ENCODE results near the gene MYO7B. TPM values are rescaled to one million over a fixed set of nuclear protein-coding genes. Genes with fewer than 3 reads are reported as not detected.
A peak's percentile ranks its signal among the peaks of the same experiment; 100 is the strongest.
"Not testable (repeated sequence)": the region's sequence is repeated elsewhere in the genome, so short reads cannot be mapped to it uniquely, and the experiment has no call there.

Gene MYO7B
- total and polyA plus RNA-seq, 7 experiments from 2014 or later = 0.29 to 5.9 (median 1.3) TPM; not detected in 4

DNA sequence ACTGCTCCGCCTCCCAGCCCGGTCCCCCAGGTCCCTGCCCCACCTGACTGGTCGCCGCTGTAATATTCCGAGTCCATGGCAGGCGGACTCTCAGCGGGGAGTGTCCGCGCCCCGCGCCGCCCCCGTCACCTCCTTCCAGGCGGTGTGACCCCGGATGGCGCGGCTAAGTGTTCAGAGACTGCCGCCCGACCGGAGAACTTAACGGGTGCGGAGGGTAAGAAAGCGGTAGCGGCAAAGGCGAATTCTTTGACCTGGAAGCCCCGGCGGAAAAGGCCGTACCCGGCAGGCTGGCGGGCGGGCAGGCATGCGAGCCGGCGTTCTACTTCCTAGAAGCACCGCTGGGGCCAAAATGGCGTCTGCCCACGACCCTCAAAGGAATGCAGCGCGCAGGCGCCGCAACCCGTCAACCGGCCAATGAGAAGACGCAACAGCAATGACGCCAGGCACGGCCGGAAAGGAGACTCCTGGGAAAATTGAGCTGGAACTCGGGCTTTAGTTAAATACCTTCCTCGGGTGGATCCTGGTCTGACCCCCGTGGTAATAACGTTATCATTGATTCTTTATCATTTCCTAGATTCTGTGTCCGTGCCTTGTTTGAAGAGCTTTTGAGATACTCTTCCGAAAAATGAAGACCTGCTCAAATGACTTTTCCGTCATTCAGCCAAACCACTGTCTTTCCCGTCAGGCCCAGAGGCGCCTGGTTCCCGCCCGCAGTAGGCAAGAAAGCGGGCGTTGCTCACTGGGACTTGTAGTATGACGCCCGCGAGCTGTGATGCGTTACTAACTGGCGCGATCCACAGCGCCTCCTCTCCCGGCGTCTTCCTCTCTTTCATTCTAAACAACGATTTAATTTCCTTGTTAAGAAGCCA, 9.1 kb upstream of the MYO7B start, which contains the start of gene IWS1:
TSS of gene IWS1 (minus strand) at position 358 of the 869 bp plus-strand sequence. CDS start at position 77, 281 bp downstream.
- POLR2A ChIA-PET = interaction anchor here (0.6 to 2.8 kb wide), 11 partner anchors 13 to 565 kb away, joined by 3 to 15 read pairs (median 4); partner anchors contain the start of gene SFT2D3
- H3K9me3 ChIP-seq (ENCODE audit: control insufficient read depth in 2 of 3, low read length in 3 of 3) = no peaks in the 10 kb centered on the region
- Mint-ChIP-seq H3K27ac (peak within 1 kb of the TSS; percentile 87 to 99 (median 99)), H3K27me3 (peaks cover 0 to 9% (median 0%) of the 10 kb centered on the region in 5 donors), H3K36me3 (peaks cover 0 to 16% (median 8%) of the 10 kb centered on the region in 5 donors), H3K9me3 (no peaks in the 10 kb centered on the region), H3K4me3 (peak within 1 kb of the TSS; percentile 81 to 99 (median 96)), H3K4me1 (peaks cover 14 to 49% (median 43%) of the 10 kb centered on the region in 7 donors)
- H3K27me3 ChIP-seq (ENCODE audit: control insufficient read depth in 2 of 2, insufficient read depth in 2 of 2, low read length in 2 of 2) = no peaks in the 10 kb centered on the region
- DNase-seq (peak; percentile 85 to 95 (median 92)), ATAC-seq (peak; percentile 94)
- H3K27ac ChIP-seq (ENCODE audit: low read depth, low read length) = peak within 1 kb of the TSS; percentile 82
- H3K36me3 ChIP-seq (ENCODE audit: control insufficient read depth in 2 of 3, insufficient read depth in 3 of 3, low read length in 3 of 3) = peaks cover 0 to 27% (median 0%) of the 10 kb centered on the region in 3 experiments
- peaks cover 6 to 9% of the 10 kb centered on the region in 2 donors for H3K4me1 ChIP-seq (ENCODE audit: control insufficient read depth in 2 of 2, insufficient read depth in 2 of 2, low read length in 2 of 2)
- CTCF ChIA-PET = interaction anchor here (0.8 kb wide), 1 partner anchor 65 kb away, joined by 3 read pairs; no protein-coding TSS in a partner anchor
- peak within 1 kb of the TSS; percentile 87 for H3K4me3 ChIP-seq (ENCODE audit: low read length)
- intact Hi-C loops (cut with micrococcal nuclease) = loop anchor here (1.0 to 10.0 kb wide), 25 partner anchors 37 to 869 kb away; partner anchors contain the start of genes AMMECR1L (in 2 of the 2), ERCC3 (in 2 of the 2), SFT2D3 (in 2 of the 2) and UGGT1 (in 2 of the 2)

DNA sequence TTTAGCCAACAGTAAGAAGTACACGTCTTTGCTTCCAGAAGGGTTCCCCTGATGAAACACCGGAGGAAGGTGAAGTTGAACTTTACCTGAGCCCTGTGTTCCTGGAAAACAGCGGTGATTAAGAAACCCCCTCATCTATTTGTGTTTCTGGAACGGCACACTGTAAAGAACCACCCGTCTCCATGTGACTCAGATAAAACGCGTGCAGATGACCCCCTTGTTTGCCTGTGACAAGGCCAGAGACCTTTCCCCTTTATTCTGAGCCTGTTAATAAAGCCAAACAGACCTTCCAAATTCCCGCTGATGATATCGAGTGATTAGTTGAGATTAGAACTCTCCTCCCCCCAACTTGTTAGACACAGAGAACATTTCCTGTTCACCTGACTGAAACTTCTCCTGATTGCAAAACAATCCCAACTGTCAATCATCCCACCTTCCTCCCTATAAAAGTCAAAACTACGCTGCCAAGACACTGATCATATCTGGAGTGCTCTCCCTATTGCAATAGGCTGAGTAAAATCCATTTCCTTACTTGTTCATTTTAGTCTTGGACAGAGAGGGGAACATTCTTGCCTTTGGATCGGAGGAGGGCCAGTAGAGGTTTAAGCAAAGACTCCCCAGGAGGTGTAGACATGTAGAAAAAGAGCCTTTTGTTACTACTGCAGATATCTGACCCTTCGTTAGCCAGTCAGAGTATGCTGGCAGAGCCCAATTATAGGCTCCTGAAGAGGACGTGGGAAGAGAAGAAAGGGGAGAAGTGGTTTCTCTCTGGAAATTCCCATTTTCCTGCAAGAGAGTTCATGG, 8.3 kb upstream of the MYO7B start:
- Mint-ChIP-seq H3K27me3 (peaks cover 0 to 9% (median 0%) of the 10 kb centered on the region in 5 donors), H3K9me3 (peaks cover 0 to 2% (median 0%) of the 10 kb centered on the region in 11 donors), H3K27ac (peak overlapping the region; percentile 87 to 99 (median 99)), H3K36me3 (peaks cover 0 to 13% (median 7%) of the 10 kb centered on the region in 5 donors), H3K4me3 (peak overlapping the region; percentile 81 to 99 (median 96)), H3K4me1 (peaks cover 14 to 43% (median 35%) of the 10 kb centered on the region in 7 donors)
- ATAC-seq (peak; percentile 12), DNase-seq (peak in 1 of 9 donors; percentile 20)
- peaks cover 0 to 22% (median 0%) of the 10 kb centered on the region in 3 experiments for H3K36me3 ChIP-seq (ENCODE audit: control insufficient read depth in 2 of 3, insufficient read depth in 3 of 3, low read length in 3 of 3)
- H3K27ac ChIP-seq (ENCODE audit: low read depth, low read length) = peak overlapping the region; percentile 82
- H3K4me1 ChIP-seq (ENCODE audit: control insufficient read depth in 2 of 2, insufficient read depth in 2 of 2, low read length in 2 of 2) = peaks cover 6 to 9% of the 10 kb centered on the region in 2 donors
- CTCF ChIA-PET = interaction anchor here (0.8 kb wide), 1 partner anchor 64 kb away, joined by 3 read pairs; no protein-coding TSS in a partner anchor
- intact Hi-C loops (cut with micrococcal nuclease) = loop anchor here (2.0 to 10.0 kb wide), 14 partner anchors 42 to 870 kb away; partner anchors contain the start of genes AMMECR1L (in 2 of the 2), ERCC3 (in 1 of the 2), GYPC (in 1 of the 2) and POLR2D (in 1 of the 2)
- H3K27me3 ChIP-seq (ENCODE audit: control insufficient read depth in 2 of 2, insufficient read depth in 2 of 2, low read length in 2 of 2) = no peaks in the 10 kb centered on the region
- POLR2A ChIA-PET = interaction anchor here (0.7 to 2.8 kb wide), 10 partner anchors 12 to 564 kb away, joined by 3 to 15 read pairs (median 5); partner anchors contain the start of gene SFT2D3
- peak overlapping the region; percentile 87 for H3K4me3 ChIP-seq (ENCODE audit: low read length)
- H3K9me3 ChIP-seq (ENCODE audit: control insufficient read depth in 2 of 3, low read length in 3 of 3) = no peaks in the 10 kb centered on the region

GRCh38 chr2:127528487-127528886, 7.0 kb upstream of the MYO7B start:
- intact Hi-C loops (cut with micrococcal nuclease) = loop anchor here (5.0 to 10.0 kb wide), 9 partner anchors 64 to 871 kb away; partner anchors contain the start of genes AMMECR1L (in 2 of the 2), GYPC (in 1 of the 2), POLR2D (in 1 of the 2) and UGGT1 (in 1 of the 2)
- Mint-ChIP-seq H3K4me1 (peaks cover 14 to 33% (median 25%) of the 10 kb centered on the region in 7 donors), H3K27me3 (peaks cover 0 to 11% (median 0%) of the 10 kb centered on the region in 5 donors), H3K4me3 (peak overlapping the region in 1 of 10 donors; percentile 99), H3K27ac (peak overlapping the region in 8 of 9 donors; percentile 88 to 99 (median 99)), H3K36me3 (peaks cover 0 to 8% (median 3%) of the 10 kb centered on the region in 5 donors), H3K9me3 (peaks cover 0 to 2% (median 0%) of the 10 kb centered on the region in 11 donors)
- Histone ChIP-seq H3K9me3 (ENCODE audit: control insufficient read depth in 2 of 3, low read length in 3 of 3) (no peaks in the 10 kb centered on the region), H3K27ac (ENCODE audit: low read depth, low read length) (no peak overlapping the region), H3K4me3 (ENCODE audit: low read length) (no peak overlapping the region), H3K27me3 (ENCODE audit: control insufficient read depth in 2 of 2, insufficient read depth in 2 of 2, low read length in 2 of 2) (peaks cover 0 to 3% of the 10 kb centered on the region in 2 donors), H3K4me1 (ENCODE audit: control insufficient read depth in 2 of 2, insufficient read depth in 2 of 2, low read length in 2 of 2) (peaks cover 6 to 9% of the 10 kb centered on the region in 2 donors), H3K36me3 (ENCODE audit: control insufficient read depth in 2 of 3, insufficient read depth in 3 of 3, low read length in 3 of 3) (peaks cover 0 to 10% (median 0%) of the 10 kb centered on the region in 3 experiments)
- ChIA-PET POLR2A (interaction anchor here (0.9 to 2.6 kb wide), 2 partner anchors 174 to 176 kb away, joined by 3 to 11 read pairs; partner anchors contain the start of gene SFT2D3), CTCF (no interaction called here)
- ATAC-seq (no peak), DNase-seq (peak in 1 of 9 donors; percentile 8)

DNA sequence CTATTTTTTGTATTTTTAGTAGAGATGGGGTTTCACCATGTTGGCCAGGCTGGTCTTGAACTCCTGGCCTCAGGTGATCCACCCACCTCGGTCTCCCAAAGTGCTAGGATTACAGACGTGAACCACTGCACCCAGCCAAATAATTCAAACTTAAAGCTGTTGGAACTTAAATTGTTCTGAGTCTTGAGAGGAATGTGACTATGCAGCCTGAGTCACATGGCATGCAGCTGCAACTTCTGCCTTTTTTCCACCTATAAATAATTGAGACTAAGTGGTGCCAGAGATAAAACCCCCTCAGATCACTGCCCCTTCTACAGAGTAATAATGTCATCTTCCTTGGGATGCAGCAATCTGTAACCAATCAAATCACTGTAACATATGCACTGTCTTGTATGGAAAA, 6.1 kb upstream of the MYO7B start:
- H3K27me3 ChIP-seq (ENCODE audit: control insufficient read depth in 2 of 2, insufficient read depth in 2 of 2, low read length in 2 of 2); H3K4me3 Mint-ChIP-seq; H3K4me1 ChIP-seq (ENCODE audit: control insufficient read depth in 2 of 2, insufficient read depth in 2 of 2, low read length in 2 of 2); H3K4me3 ChIP-seq (ENCODE audit: low read length); CTCF ChIA-PET; H3K36me3 ChIP-seq (ENCODE audit: control insufficient read depth in 2 of 3, insufficient read depth in 3 of 3, low read length in 3 of 3); DNase-seq; H3K36me3 Mint-ChIP-seq; H3K27ac ChIP-seq (ENCODE audit: low read depth, low read length); H3K9me3 Mint-ChIP-seq; ATAC-seq; H3K9me3 ChIP-seq (ENCODE audit: control insufficient read depth in 2 of 3, low read length in 3 of 3): not testable (repeated sequence)
- peaks cover 0 to 19% (median 0%) of the 10 kb centered on the region in 5 donors for H3K27me3 Mint-ChIP-seq
- peak overlapping the region in 1 of 9 donors; percentile 65 for H3K27ac Mint-ChIP-seq
- peaks cover 9 to 25% (median 18%) of the 10 kb centered on the region in 7 donors for H3K4me1 Mint-ChIP-seq
- POLR2A ChIA-PET = interaction anchor here (2.6 kb wide), 1 partner anchor 173 kb away, joined by 11 read pairs; the partner anchor contains the start of gene SFT2D3
- intact Hi-C loops (cut with micrococcal nuclease) = loop anchor here (5.0 to 10.0 kb wide), 9 partner anchors 63 to 872 kb away; partner anchors contain the start of genes AMMECR1L (in 2 of the 2), GYPC (in 1 of the 2), POLR2D (in 1 of the 2) and UGGT1 (in 1 of the 2)

DNA sequence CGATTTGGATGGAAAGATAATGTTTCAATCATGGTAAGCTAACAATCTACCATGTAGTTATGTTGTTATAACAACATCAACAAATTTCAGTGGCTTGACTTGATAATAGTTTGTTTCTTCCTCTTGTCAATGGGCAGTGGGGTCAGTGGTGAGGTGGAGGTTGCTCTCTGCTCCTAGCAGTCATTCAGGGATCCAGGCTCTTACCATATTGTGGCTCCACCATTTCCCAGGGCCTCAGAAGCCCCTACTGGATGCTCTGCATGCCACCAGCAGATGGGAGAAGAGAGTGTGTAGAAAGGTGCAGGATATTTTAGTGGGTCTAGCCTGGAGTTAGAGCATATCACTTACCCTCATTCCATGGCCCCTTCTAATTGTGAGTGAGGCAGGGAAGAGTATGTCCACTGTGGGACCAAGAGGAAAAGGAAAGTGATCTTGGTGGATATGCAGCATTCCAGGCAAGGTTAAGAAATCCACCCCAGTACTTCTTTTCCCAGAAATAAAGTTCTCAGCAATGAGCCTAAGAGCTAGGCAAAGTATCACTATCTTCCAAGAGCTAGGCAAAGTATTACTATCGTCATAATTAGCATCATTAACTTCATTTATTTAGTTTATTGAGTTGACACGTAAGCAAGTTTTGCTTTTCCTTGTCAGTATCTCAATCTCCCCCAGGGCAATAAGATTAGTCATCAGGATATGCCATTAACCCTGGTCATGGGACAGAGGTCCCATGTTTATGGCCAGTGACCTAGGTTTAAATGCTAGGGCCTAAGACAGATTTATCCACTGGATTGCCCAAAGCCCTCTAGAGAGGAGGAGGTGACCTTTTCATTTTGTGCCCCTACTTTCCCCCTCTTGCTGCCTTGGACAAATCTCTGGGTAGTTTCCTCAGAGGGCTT, 5.0 kb upstream of the MYO7B start:
- H3K27ac Mint-ChIP-seq = peak overlapping the region in 1 of 9 donors; percentile 9

More for the DNA sequence above, 5.0 kb upstream of the MYO7B start:
- H3K36me3 Mint-ChIP-seq = peaks cover 0 to 7% (median 0%) of the 10 kb centered on the region in 5 donors
- DNase-seq (peak in 1 of 9 donors; percentile 18), ATAC-seq (no peak)
- no peak overlapping the region for H3K27ac ChIP-seq (ENCODE audit: low read depth, low read length)
- no peaks in the 10 kb centered on the region for H3K9me3 ChIP-seq (ENCODE audit: control insufficient read depth in 2 of 3, low read length in 3 of 3)
- H3K4me1 Mint-ChIP-seq = peaks cover 9 to 19% (median 14%) of the 10 kb centered on the region in 7 donors
- intact Hi-C loops (cut with micrococcal nuclease) = no loop called here
- POLR2A ChIA-PET = interaction anchor here (2.6 kb wide), 1 partner anchor 172 kb away, joined by 11 read pairs; the partner anchor contains the start of gene SFT2D3
- peaks cover 0 to 6% (median 0%) of the 10 kb centered on the region in 3 experiments for H3K36me3 ChIP-seq (ENCODE audit: control insufficient read depth in 2 of 3, insufficient read depth in 3 of 3, low read length in 3 of 3)
- peaks cover 0 to 2% (median 0%) of the 10 kb centered on the region in 11 donors for H3K9me3 Mint-ChIP-seq
- H3K27me3 Mint-ChIP-seq = peaks cover 0 to 20% (median 0%) of the 10 kb centered on the region in 5 donors
- H3K4me1 ChIP-seq (ENCODE audit: control insufficient read depth in 2 of 2, insufficient read depth in 2 of 2, low read length in 2 of 2) = peaks cover 4 to 6% of the 10 kb centered on the region in 2 donors
- no peak overlapping the region for H3K4me3 ChIP-seq (ENCODE audit: low read length)
- H3K27me3 ChIP-seq (ENCODE audit: control insufficient read depth in 2 of 2, insufficient read depth in 2 of 2, low read length in 2 of 2) = peaks cover 0 to 3% of the 10 kb centered on the region in 2 donors
- no peak overlapping the region for H3K4me3 Mint-ChIP-seq
- CTCF ChIA-PET = no interaction called here
